Measurements from ENCODE around the gene DSTYK.

DNA sequence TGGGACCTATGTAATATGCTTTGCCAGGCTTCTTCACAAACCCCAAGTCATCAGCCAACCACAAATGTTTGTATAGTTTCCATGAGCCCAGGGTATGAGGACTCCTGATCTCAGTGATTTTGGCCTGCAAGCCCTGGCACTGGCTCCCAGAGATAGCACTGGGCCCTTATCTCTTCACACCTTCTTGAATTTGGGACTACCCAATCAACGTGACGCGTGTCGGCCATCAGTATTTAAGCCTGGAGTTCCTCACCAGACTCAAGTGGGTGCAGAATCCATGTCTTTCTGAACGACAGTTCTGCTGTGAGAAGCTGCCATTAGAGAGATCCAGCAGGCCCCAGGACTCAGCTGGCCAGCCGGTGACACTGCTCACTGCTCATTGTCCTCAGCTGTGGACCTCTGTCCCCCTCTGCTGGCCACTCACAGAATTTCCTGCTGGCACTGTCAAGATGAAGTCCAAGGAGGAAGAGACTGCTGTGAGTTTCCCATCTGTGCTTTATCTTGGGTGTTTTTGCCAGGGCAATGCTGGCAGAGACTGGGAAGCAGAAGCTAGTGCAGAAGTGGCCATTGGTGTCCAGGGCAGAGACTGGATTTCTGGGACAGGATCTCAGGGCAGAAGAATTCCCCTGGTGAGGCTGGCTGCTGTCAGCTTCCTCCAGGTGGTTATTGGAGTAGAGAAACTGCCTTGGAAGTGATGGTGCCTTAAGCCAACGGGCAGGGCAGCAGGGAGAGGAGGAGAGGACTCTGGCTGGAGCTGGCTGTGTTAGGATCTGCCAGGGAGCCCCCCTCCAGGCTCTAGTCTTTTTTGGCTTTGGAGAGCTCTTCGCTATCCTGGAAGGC, 44.7 kb upstream of the DSTYK start:
- TF ChIP-seq, protein P1, sequence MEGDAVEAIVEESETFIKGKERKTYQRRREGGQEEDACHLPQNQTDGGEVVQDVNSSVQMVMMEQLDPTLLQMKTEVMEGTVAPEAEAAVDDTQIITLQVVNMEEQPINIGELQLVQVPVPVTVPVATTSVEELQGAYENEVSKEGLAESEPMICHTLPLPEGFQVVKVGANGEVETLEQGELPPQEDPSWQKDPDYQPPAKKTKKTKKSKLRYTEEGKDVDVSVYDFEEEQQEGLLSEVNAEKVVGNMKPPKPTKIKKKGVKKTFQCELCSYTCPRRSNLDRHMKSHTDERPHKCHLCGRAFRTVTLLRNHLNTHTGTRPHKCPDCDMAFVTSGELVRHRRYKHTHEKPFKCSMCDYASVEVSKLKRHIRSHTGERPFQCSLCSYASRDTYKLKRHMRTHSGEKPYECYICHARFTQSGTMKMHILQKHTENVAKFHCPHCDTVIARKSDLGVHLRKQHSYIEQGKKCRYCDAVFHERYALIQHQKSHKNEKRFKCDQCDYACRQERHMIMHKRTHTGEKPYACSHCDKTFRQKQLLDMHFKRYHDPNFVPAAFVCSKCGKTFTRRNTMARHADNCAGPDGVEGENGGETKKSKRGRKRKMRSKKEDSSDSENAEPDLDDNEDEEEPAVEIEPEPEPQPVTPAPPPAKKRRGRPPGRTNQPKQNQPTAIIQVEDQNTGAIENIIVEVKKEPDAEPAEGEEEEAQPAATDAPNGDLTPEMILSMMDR (conservative IDR thresholded peaks at IDR 0.05): peak; percentile 97
- no peak for TF ChIP-seq ZFX (IDR thresholded peaks at IDR 0.05)

Measured in C4-2B (cell line).